ENCODE data around the gene INSYN2B.

INSYN2B gene

DNA sequence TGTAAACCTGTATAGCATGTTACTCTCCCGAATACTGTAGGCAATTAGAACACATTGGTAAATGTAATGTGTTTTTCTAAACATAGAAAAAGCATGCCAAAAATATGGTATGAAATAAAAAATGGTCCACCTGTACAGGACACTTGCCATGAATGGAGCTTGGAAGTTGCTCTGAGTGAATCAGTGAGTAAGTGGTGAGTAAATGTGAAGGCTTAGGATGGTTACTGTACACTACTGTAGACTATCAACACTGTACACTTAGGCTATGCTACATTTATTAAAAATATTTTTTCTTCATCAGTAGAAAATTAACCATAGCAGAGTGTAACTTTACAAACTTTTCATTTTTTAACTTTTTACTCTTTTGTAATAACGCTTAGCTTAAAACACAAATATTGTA lies 41.9 kb downstream of the INSYN2B start:
- Histone ChIP-seq H3K27ac (replicated peaks) (no peak overlapping the region), H3K4me3 (replicated peaks; ENCODE audit: insufficient read depth, low read length) (no peak overlapping the region), H3K27me3 (ENCODE audit: insufficient read depth, poor library complexity, severe bottlenecking) (no peaks in the 10 kb centered on the region)
- no peak for DNase-seq (ENCODE audit: low read depth in 1 of 2, low spot score in 1 of 2)
- TF ChIP-seq, protein P1, sequence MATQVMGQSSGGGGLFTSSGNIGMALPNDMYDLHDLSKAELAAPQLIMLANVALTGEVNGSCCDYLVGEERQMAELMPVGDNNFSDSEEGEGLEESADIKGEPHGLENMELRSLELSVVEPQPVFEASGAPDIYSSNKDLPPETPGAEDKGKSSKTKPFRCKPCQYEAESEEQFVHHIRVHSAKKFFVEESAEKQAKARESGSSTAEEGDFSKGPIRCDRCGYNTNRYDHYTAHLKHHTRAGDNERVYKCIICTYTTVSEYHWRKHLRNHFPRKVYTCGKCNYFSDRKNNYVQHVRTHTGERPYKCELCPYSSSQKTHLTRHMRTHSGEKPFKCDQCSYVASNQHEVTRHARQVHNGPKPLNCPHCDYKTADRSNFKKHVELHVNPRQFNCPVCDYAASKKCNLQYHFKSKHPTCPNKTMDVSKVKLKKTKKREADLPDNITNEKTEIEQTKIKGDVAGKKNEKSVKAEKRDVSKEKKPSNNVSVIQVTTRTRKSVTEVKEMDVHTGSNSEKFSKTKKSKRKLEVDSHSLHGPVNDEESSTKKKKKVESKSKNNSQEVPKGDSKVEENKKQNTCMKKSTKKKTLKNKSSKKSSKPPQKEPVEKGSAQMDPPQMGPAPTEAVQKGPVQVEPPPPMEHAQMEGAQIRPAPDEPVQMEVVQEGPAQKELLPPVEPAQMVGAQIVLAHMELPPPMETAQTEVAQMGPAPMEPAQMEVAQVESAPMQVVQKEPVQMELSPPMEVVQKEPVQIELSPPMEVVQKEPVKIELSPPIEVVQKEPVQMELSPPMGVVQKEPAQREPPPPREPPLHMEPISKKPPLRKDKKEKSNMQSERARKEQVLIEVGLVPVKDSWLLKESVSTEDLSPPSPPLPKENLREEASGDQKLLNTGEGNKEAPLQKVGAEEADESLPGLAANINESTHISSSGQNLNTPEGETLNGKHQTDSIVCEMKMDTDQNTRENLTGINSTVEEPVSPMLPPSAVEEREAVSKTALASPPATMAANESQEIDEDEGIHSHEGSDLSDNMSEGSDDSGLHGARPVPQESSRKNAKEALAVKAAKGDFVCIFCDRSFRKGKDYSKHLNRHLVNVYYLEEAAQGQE (IDR thresholded peaks at IDR 0.05; ENCODE audit: insufficient replicate concordance, low read depth), result no peak
- TF ChIP-seq, protein P2, sequence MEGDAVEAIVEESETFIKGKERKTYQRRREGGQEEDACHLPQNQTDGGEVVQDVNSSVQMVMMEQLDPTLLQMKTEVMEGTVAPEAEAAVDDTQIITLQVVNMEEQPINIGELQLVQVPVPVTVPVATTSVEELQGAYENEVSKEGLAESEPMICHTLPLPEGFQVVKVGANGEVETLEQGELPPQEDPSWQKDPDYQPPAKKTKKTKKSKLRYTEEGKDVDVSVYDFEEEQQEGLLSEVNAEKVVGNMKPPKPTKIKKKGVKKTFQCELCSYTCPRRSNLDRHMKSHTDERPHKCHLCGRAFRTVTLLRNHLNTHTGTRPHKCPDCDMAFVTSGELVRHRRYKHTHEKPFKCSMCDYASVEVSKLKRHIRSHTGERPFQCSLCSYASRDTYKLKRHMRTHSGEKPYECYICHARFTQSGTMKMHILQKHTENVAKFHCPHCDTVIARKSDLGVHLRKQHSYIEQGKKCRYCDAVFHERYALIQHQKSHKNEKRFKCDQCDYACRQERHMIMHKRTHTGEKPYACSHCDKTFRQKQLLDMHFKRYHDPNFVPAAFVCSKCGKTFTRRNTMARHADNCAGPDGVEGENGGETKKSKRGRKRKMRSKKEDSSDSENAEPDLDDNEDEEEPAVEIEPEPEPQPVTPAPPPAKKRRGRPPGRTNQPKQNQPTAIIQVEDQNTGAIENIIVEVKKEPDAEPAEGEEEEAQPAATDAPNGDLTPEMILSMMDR (IDR thresholded peaks at IDR 0.05; ENCODE audit: insufficient read depth, low read length), result no peak
- TF ChIP-seq POLR2AphosphoS5 (IDR thresholded peaks at IDR 0.05; ENCODE audit: low read depth) (no peak), GABPA (IDR thresholded peaks at IDR 0.05; ENCODE audit: low read depth) (no peak), SPI1 (IDR thresholded peaks at IDR 0.05; ENCODE audit: borderline replicate concordance, low read depth) (no peak)

DNA sequence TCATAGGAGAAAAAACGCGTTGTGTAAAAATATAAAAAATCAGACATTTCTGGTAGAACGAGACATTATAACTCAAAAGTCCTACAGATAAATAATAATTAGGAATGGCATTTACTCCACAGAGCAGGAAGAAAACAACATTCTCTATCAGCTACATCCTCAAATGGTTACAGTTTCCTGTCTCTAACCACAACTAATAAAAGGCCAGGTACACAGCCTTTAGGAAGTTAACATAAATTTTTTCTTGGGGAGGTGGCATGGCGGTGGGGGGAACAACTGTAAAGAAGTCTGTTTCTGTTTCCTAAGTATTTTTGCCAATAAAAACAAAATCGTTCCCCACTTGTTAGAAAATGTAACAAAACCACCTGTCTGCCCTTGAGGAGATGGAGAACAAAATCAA lies 44.5 kb downstream of the INSYN2B start:
- DNase-seq (ENCODE audit: low read depth in 1 of 2, low spot score in 1 of 2), result no peak
- Histone ChIP-seq H3K27me3 (ENCODE audit: insufficient read depth, poor library complexity, severe bottlenecking) (no peaks in the 10 kb centered on the region), H3K27ac (replicated peaks) (no peak overlapping the region), H3K4me3 (replicated peaks; ENCODE audit: insufficient read depth, low read length) (no peak overlapping the region)
- TF ChIP-seq, protein P2 (IDR thresholded peaks at IDR 0.05; ENCODE audit: insufficient read depth, low read length), result no peak
- TF ChIP-seq SPI1 (IDR thresholded peaks at IDR 0.05; ENCODE audit: borderline replicate concordance, low read depth), result no peak
- TF ChIP-seq, protein P1 (IDR thresholded peaks at IDR 0.05; ENCODE audit: insufficient replicate concordance, low read depth), result no peak
- TF ChIP-seq GABPA (IDR thresholded peaks at IDR 0.05; ENCODE audit: low read depth), result no peak
- no peak for TF ChIP-seq POLR2AphosphoS5 (IDR thresholded peaks at IDR 0.05; ENCODE audit: low read depth)

DNA sequence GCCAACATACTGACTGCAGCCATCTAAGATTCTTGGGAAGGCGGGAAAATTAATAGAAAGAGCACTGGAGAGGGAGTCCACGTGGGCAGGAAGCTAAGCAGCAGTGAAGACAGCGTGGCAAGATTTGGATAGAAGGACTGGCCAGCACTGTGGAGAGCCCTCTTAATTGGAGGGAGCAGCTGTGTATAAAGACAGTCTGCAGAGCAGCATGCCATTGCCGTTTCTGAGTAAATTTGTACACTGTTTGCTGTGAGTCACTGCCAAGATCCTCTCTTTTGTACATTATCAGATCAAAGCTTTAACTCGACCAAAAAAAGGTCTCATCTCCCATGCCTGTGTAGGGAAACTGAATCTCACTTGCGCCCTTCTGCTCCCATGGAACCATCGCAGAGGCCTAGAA lies 45.3 kb downstream of the INSYN2B start:
- H3K4me3 ChIP-seq (replicated peaks; ENCODE audit: insufficient read depth, low read length), result no peak overlapping the region
- no peak for DNase-seq (ENCODE audit: low read depth in 1 of 2, low spot score in 1 of 2)
- H3K27ac ChIP-seq (replicated peaks), result no peak overlapping the region
- TF ChIP-seq POLR2AphosphoS5 (IDR thresholded peaks at IDR 0.05; ENCODE audit: low read depth) (no peak), SPI1 (IDR thresholded peaks at IDR 0.05; ENCODE audit: borderline replicate concordance, low read depth) (no peak), GABPA (IDR thresholded peaks at IDR 0.05; ENCODE audit: low read depth) (no peak)
- TF ChIP-seq, protein P1 (IDR thresholded peaks at IDR 0.05; ENCODE audit: insufficient replicate concordance, low read depth), result no peak
- TF ChIP-seq, protein P2 (IDR thresholded peaks at IDR 0.05; ENCODE audit: insufficient read depth, low read length), result no peak
- H3K27me3 ChIP-seq (ENCODE audit: insufficient read depth, poor library complexity, severe bottlenecking), result no peaks in the 10 kb centered on the region

Measured in HL-60 (cell line).